Suprapubic skin (tissue), 3 donors: ENCODE data around the gene CMBL.

ENCODE experiments used
- CTCF ChIP-seq, 2 donors: fragments of 200-600 bp in 1 of 2; fragments of 450-650 bp in 1 of 2; sonication (generic) in 1 of 2; IDR thresholded peaks; one replicate each; pipeline ENCODE4 v1.5.1; 2016 to 2019; ENCODE audit warnings: antibody characterized with exemption in 2 of 2, mild to moderate bottlenecking in 1 of 2, moderate library complexity in 1 of 2
- EP300 ChIP-seq: sonication (generic); formaldehyde crosslinking; IDR thresholded peaks from one replicate; pipeline ENCODE4 v1.6.1; 2017; ENCODE audit warnings: antibody characterized with exemption
- POLR2A ChIP-seq, 2 donors: fragments of 450-650 bp; IDR thresholded peaks; one replicate each; pipeline ENCODE4 v1.6.1; 2017; ENCODE audit warnings: antibody characterized with exemption in 2 of 2, mild to moderate bottlenecking in 2 of 2, moderate library complexity in 2 of 2

GRCh38 chr5:10233011-10233410 is 74.7 kb downstream of the CMBL start:
- TF ChIP-seq CTCF (IDR thresholded peaks at IDR 0.05) (no peak), POLR2A (IDR thresholded peaks at IDR 0.05) (no peak), EP300 (no peak)
